Measurements from ENCODE around the gene UBQLN4. TPM values are rescaled to one million over a fixed set of nuclear protein-coding genes. Genes with fewer than 3 reads are reported as not detected.
A peak's percentile ranks its signal among the peaks of the same experiment; 100 is the strongest.

The UBQLN4 gene
- polyA plus RNA-seq, 2 donors: 18.3 to 21.0 TPM

DNA sequence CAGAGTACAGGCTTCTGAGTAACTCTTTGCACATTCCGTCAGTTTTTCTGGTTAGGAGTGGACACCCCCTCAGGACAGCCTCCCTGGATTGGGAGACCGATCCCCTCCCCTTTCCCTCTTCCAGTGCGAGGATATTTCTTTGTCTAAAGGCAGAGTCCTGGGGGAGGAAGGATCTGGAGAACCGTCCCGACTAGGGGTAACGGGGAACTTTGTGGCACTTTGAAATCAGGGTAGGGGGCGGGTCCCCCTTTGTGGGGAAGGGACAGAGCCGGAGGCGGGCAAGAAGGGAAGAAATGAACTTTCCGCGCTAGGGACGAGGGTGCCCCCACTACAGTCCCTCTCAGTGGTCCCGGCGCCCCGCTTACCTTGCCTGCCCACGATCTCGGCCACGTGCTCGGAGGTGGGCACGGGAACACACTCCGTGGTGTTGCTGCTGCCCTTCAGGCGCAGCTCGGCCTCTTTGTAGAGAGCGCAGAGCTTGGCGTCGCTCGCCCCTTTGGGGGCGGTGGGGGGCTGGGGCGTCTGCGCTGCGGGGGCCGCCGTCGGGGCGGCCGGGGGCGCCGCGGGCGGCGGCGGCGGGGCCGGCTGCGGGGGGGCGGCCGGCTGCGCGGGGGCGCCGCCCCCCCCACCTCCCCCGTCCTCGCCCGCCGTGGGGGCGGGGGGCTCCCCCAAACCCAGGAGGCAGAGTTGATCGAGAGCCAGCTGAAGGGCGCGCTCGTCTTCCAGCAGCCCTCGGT lies 27.8 kb upstream of the UBQLN4 start:
- H3K4me1 ChIP-seq (ENCODE audit: control insufficient read depth in 2 of 2, insufficient read depth in 2 of 2, low read length in 1 of 2): peaks cover 0 to 6% of the 10 kb centered on the region in 2 donors

DNA sequence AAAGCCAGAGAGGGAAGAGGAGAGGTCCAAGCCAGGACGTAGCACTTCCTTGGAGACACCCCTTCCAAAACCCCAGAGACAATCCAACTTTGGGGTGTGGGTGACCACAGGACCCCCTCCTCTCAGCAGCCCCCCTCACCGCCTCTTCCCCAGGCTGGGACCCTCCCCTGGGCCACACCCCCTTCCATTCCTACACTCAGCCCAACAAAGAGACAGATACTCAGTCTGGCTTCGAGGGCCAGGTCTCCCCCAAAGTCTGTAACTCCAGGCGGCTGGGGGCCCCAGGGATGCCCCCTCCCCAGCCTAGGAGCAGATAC lies 27.2 kb upstream of the UBQLN4 start:
- 46 to 63% methylated on average over 4 of the region's 4 CpGs for WGBS, 2 donors
- H3K36me3 ChIP-seq (ENCODE audit: control insufficient read depth in 2 of 2, insufficient read depth in 2 of 2, low read length in 1 of 2): peaks cover 0 to 4% of the 10 kb centered on the region in 2 donors
- H3K27me3 ChIP-seq (ENCODE audit: control insufficient read depth in 1 of 2, insufficient read depth in 2 of 2, low read length in 2 of 2): no peaks in the 10 kb centered on the region
- no peaks in the 10 kb centered on the region for H3K9me3 ChIP-seq (ENCODE audit: control insufficient read depth in 2 of 2, insufficient read depth in 1 of 2, low read depth in 1 of 2, low read length in 1 of 2)
- no peak overlapping the region for H3K4me3 ChIP-seq (ENCODE audit: low read depth in 1 of 2, low read length in 2 of 2)
- no peak overlapping the region for H3K27ac ChIP-seq (ENCODE audit: low read depth in 2 of 2, low read length in 1 of 2)
- H3K4me1 ChIP-seq (ENCODE audit: control insufficient read depth in 2 of 2, insufficient read depth in 2 of 2, low read length in 1 of 2): peaks cover 0 to 6% of the 10 kb centered on the region in 2 donors

More for the DNA sequence above, 27.8 kb upstream of the UBQLN4 start:
- H3K27me3 ChIP-seq (ENCODE audit: control insufficient read depth in 1 of 2, insufficient read depth in 2 of 2, low read length in 2 of 2): no peaks in the 10 kb centered on the region
- H3K27ac ChIP-seq (ENCODE audit: low read depth in 2 of 2, low read length in 1 of 2): no peak overlapping the region
- H3K9me3 ChIP-seq (ENCODE audit: control insufficient read depth in 2 of 2, insufficient read depth in 1 of 2, low read depth in 1 of 2, low read length in 1 of 2): no peaks in the 10 kb centered on the region
- H3K4me3 ChIP-seq (ENCODE audit: low read depth in 1 of 2, low read length in 2 of 2): peak overlapping the region; percentile 31 to 79
- peaks cover 0 to 4% of the 10 kb centered on the region in 2 donors for H3K36me3 ChIP-seq (ENCODE audit: control insufficient read depth in 2 of 2, insufficient read depth in 2 of 2, low read length in 1 of 2)
- 4 to 9% methylated on average over 33 to 58 of the region's 61 CpGs for WGBS, 2 donors

DNA sequence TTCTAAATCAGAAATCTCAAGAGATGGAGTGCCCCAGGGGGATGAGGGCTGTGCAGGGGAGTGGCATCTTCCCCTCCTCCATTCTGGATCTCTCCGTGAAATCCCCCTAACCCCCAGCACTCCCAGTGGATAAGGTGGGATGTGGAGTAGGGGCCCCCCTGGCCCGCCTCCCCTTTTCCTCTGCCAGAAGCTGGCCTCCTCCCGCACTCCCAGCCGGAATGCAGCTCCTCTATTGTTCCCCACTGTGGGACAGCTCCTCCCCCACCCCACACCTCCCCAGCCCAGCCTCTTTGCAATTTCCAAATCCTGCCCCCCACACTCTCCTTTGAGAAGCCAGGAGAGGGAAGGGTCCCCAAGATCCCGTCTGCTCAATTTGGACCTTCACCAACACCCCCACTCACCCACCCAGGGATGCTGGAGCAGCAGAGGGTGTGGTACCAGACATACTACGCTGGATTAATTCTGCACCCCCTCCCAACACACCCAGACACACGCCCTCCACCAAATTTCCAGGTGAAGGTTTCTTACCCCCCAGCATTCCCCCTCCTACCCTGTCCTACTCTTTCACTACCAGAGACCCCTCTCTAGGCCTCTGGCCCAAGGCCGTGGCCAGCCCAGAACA lies 26.8 kb upstream of the UBQLN4 start:
- no peak overlapping the region for H3K27ac ChIP-seq (ENCODE audit: low read depth in 2 of 2, low read length in 1 of 2)
- H3K9me3 ChIP-seq (ENCODE audit: control insufficient read depth in 2 of 2, insufficient read depth in 1 of 2, low read depth in 1 of 2, low read length in 1 of 2): no peaks in the 10 kb centered on the region
- H3K36me3 ChIP-seq (ENCODE audit: control insufficient read depth in 2 of 2, insufficient read depth in 2 of 2, low read length in 1 of 2): peaks cover 0 to 4% of the 10 kb centered on the region in 2 donors
- no peaks in the 10 kb centered on the region for H3K27me3 ChIP-seq (ENCODE audit: control insufficient read depth in 1 of 2, insufficient read depth in 2 of 2, low read length in 2 of 2)
- H3K4me1 ChIP-seq (ENCODE audit: control insufficient read depth in 2 of 2, insufficient read depth in 2 of 2, low read length in 1 of 2): peaks cover 0 to 6% of the 10 kb centered on the region in 2 donors
- 56 to 70% methylated on average over 7 to 8 of the region's 8 CpGs for WGBS, 2 donors
- no peak overlapping the region for H3K4me3 ChIP-seq (ENCODE audit: low read depth in 1 of 2, low read length in 2 of 2)

DNA sequence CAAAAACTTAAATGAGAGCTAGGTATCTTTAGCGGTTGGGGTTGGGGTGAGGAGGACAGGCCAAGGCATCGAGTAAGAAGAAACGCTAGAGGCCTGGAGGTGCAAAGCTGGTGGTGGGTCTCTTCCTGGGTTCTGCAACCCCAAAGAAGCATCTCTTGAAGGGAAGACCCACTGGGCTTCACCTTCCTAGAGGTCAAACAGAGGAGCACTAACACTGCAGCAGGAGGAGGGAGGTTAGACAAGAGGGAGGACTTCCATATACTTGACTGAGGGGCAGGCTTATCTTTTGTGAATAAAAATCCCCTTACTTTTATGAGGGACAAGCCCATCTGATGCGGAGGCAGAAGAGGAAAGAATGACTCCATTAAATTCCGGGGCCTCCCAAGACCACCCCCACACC lies 26.2 kb upstream of the UBQLN4 start:
- 83 to 87% methylated on average over 5 of the region's 5 CpGs for WGBS, 2 donors
- Histone ChIP-seq H3K27me3 (ENCODE audit: control insufficient read depth in 1 of 2, insufficient read depth in 2 of 2, low read length in 2 of 2) (no peaks in the 10 kb centered on the region), H3K36me3 (ENCODE audit: control insufficient read depth in 2 of 2, insufficient read depth in 2 of 2, low read length in 1 of 2) (peaks cover 0 to 4% of the 10 kb centered on the region in 2 donors), H3K9me3 (ENCODE audit: control insufficient read depth in 2 of 2, insufficient read depth in 1 of 2, low read depth in 1 of 2, low read length in 1 of 2) (no peaks in the 10 kb centered on the region), H3K4me1 (ENCODE audit: control insufficient read depth in 2 of 2, insufficient read depth in 2 of 2, low read length in 1 of 2) (peaks cover 0 to 6% of the 10 kb centered on the region in 2 donors), H3K4me3 (ENCODE audit: low read depth in 1 of 2, low read length in 2 of 2) (no peak overlapping the region), H3K27ac (ENCODE audit: low read depth in 2 of 2, low read length in 1 of 2) (no peak overlapping the region)

DNA sequence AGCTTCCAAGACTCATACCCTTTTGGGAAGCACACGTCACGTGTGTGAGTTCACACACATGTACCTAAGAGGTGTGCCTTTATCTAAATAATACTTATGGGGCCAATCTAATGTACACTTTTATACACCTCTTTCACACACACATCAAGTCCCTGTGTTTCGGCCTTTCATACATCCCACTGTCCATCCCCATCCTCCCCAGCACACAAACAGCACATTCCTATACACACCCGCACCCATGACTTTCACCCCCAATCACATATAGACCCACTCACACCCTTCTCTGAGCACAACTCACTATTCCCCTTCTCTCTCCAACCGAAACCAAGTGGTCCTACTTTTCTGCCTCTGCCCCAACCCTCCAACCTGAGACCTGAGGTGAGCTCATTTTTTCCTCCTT lies 25.1 kb upstream of the UBQLN4 start:
- Histone ChIP-seq H3K4me1 (ENCODE audit: control insufficient read depth in 2 of 2, insufficient read depth in 2 of 2, low read length in 1 of 2) (peaks cover 0 to 6% of the 10 kb centered on the region in 2 donors), H3K27me3 (ENCODE audit: control insufficient read depth in 1 of 2, insufficient read depth in 2 of 2, low read length in 2 of 2) (no peaks in the 10 kb centered on the region), H3K27ac (ENCODE audit: low read depth in 2 of 2, low read length in 1 of 2) (no peak overlapping the region), H3K9me3 (ENCODE audit: control insufficient read depth in 2 of 2, insufficient read depth in 1 of 2, low read depth in 1 of 2, low read length in 1 of 2) (no peaks in the 10 kb centered on the region), H3K4me3 (ENCODE audit: low read depth in 1 of 2, low read length in 2 of 2) (no peak overlapping the region), H3K36me3 (ENCODE audit: control insufficient read depth in 2 of 2, insufficient read depth in 2 of 2, low read length in 1 of 2) (peaks cover 0 to 4% of the 10 kb centered on the region in 2 donors)
- 88% methylated on average over 5 of the region's 5 CpGs for WGBS, 2 donors

DNA sequence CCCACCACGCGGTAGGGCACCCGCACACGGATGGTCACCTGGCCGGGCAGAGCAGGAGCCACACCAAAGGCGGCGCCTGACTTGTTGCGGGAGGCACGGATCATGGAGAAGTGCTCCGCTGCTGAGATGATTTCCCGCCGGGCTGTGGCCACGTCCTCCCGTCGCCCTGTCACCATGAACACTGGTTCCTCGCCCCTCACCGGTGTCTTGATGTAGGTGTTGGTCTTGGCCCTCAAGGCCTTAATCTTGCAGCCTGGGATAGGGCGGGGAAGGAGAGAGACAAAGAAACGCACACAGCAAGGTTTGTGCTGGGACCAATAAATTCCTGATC lies 23.8 kb upstream of the UBQLN4 start:
- peaks cover 0 to 7% of the 10 kb centered on the region in 2 donors for H3K36me3 ChIP-seq (ENCODE audit: control insufficient read depth in 2 of 2, insufficient read depth in 2 of 2, low read length in 1 of 2)
- peak overlapping the region in 1 of 2 donors; percentile 9 for H3K4me3 ChIP-seq (ENCODE audit: low read depth in 1 of 2, low read length in 2 of 2)
- peaks cover 0 to 3% of the 10 kb centered on the region in 2 donors for H3K4me1 ChIP-seq (ENCODE audit: control insufficient read depth in 2 of 2, insufficient read depth in 2 of 2, low read length in 1 of 2)
- no peaks in the 10 kb centered on the region for H3K9me3 ChIP-seq (ENCODE audit: control insufficient read depth in 2 of 2, insufficient read depth in 1 of 2, low read depth in 1 of 2, low read length in 1 of 2)
- WGBS, 2 donors: 90 to 93% methylated on average over 18 to 19 of the region's 19 CpGs
- H3K27ac ChIP-seq (ENCODE audit: low read depth in 2 of 2, low read length in 1 of 2): no peak overlapping the region
- H3K27me3 ChIP-seq (ENCODE audit: control insufficient read depth in 1 of 2, insufficient read depth in 2 of 2, low read length in 2 of 2): no peaks in the 10 kb centered on the region

DNA sequence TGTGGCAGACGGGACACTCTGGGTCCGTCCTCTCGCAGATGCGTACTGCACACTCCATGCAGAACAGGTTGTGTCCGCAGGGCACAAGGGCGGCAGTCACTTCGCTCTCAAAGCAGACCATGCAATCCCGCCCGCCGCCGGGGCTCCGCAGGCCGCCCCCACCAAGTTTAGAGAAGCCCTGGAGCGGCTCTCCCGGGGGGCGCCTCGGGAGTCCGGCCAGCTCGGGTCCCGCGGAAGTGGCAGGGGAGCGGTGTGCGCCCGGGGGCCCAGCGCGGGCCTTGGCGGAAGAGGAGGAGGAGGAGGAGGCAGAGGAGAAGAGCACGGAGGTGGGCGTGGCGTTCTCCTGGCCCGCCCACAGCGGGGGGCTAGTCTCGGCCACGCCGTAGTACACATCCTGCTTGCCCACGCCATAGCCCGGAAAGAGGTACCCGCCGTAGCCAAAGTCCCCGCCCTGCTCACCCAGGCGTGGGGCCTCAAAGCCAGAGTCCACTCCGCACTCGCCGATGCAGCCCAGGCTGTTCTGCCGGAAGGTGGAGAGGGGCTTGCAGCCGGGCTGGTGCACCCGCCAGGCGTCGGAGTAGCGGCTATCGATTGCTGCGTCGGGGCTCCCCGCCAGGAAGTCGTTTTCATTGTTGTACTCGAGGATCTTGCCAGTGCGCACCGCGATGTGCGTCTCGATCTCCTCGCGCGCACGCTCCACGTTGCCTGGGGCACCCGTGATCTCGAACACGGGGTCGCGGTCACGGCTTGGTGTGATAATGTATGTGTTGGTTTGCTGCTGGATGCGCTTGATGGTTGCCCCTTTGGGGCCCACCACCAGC lies 23.2 kb upstream of the UBQLN4 start:
- WGBS, 2 donors: 66 to 67% methylated on average over 68 to 73 of the region's 73 CpGs
- H3K4me1 ChIP-seq (ENCODE audit: control insufficient read depth in 2 of 2, insufficient read depth in 2 of 2, low read length in 1 of 2): no peaks in the 10 kb centered on the region
- peaks cover 0 to 8% of the 10 kb centered on the region in 2 donors for H3K36me3 ChIP-seq (ENCODE audit: control insufficient read depth in 2 of 2, insufficient read depth in 2 of 2, low read length in 1 of 2)

DNA sequence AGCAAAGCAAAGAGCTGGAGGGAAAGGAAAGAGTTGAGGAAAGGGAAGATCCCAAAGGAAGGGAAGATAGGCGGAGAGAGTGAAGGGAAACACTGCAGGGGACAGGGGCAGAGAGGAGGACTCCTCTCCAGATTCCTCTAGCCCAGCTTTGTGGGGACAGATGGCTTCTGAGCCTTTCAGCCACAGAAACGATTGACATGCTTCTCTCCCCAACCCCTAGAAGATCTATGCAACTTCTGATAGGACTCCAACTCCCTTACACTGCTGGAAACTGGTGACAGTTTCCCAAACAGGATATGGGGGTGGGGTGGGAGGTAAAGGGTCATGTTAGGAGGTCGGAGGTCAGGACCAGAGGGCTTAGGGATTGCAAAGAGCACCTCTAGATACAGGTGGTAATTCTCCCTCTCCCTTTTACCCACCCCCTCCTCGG lies 22.2 kb upstream of the UBQLN4 start:
- WGBS, 2 donors: 61 to 66% methylated on average over 4 of the region's 4 CpGs
- no peaks in the 10 kb centered on the region for H3K9me3 ChIP-seq (ENCODE audit: control insufficient read depth in 2 of 2, insufficient read depth in 1 of 2, low read depth in 1 of 2, low read length in 1 of 2)
- peaks cover 0 to 8% of the 10 kb centered on the region in 2 donors for H3K36me3 ChIP-seq (ENCODE audit: control insufficient read depth in 2 of 2, insufficient read depth in 2 of 2, low read length in 1 of 2)
- no peak overlapping the region for H3K4me3 ChIP-seq (ENCODE audit: low read depth in 1 of 2, low read length in 2 of 2)
- no peaks in the 10 kb centered on the region for H3K27me3 ChIP-seq (ENCODE audit: control insufficient read depth in 1 of 2, insufficient read depth in 2 of 2, low read length in 2 of 2)
- no peak overlapping the region for H3K27ac ChIP-seq (ENCODE audit: low read depth in 2 of 2, low read length in 1 of 2)
- no peaks in the 10 kb centered on the region for H3K4me1 ChIP-seq (ENCODE audit: control insufficient read depth in 2 of 2, insufficient read depth in 2 of 2, low read length in 1 of 2)

More for the DNA sequence above, 23.2 kb upstream of the UBQLN4 start:
- H3K9me3 ChIP-seq (ENCODE audit: control insufficient read depth in 2 of 2, insufficient read depth in 1 of 2, low read depth in 1 of 2, low read length in 1 of 2): no peaks in the 10 kb centered on the region
- H3K27me3 ChIP-seq (ENCODE audit: control insufficient read depth in 1 of 2, insufficient read depth in 2 of 2, low read length in 2 of 2): no peaks in the 10 kb centered on the region
- peak overlapping the region; percentile 7 to 31 for H3K4me3 ChIP-seq (ENCODE audit: low read depth in 1 of 2, low read length in 2 of 2)
- no peak overlapping the region for H3K27ac ChIP-seq (ENCODE audit: low read depth in 2 of 2, low read length in 1 of 2)

DNA sequence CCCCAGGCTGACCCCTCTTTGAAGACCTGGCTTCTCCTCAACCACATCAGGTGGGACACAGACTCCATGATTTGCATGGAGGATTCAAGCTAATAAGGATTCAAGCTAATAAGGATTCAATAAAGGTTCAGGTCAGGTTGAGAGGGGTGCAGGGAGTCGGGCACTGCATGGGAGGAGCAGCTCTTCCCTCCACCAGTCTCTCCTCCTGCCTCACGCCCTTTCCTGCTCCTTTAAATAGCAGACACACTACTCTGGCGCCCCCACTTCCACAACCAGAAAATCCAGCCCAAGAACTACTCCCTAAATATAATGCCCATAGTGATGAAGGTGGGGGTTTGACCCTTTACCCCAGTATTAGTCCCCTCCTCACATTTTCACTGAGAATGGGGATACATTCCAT lies 21.6 kb upstream of the UBQLN4 start:
- 41 to 51% methylated on average over 3 of the region's 3 CpGs for WGBS, 2 donors
- Histone ChIP-seq H3K4me1 (ENCODE audit: control insufficient read depth in 2 of 2, insufficient read depth in 2 of 2, low read length in 1 of 2) (no peaks in the 10 kb centered on the region), H3K27me3 (ENCODE audit: control insufficient read depth in 1 of 2, insufficient read depth in 2 of 2, low read length in 2 of 2) (no peaks in the 10 kb centered on the region), H3K27ac (ENCODE audit: low read depth in 2 of 2, low read length in 1 of 2) (no peak overlapping the region), H3K4me3 (ENCODE audit: low read depth in 1 of 2, low read length in 2 of 2) (no peak overlapping the region), H3K36me3 (ENCODE audit: control insufficient read depth in 2 of 2, insufficient read depth in 2 of 2, low read length in 1 of 2) (peaks cover 0 to 9% of the 10 kb centered on the region in 2 donors), H3K9me3 (ENCODE audit: control insufficient read depth in 2 of 2, insufficient read depth in 1 of 2, low read depth in 1 of 2, low read length in 1 of 2) (no peaks in the 10 kb centered on the region)
